ENCODE measurements around the gene EBNA1BP2. TPM values are rescaled to one million over a fixed set of nuclear protein-coding genes. Genes with fewer than 3 reads are reported as not detected.
A peak's percentile ranks its signal among the peaks of the same experiment; 100 is the strongest.

Gene EBNA1BP2
- total and polyA plus RNA-seq, 2 of the 13 experiments (the other 11 are each of a cell fraction or from before 2014, with no cell fraction given): 27.1 to 102 TPM

DNA sequence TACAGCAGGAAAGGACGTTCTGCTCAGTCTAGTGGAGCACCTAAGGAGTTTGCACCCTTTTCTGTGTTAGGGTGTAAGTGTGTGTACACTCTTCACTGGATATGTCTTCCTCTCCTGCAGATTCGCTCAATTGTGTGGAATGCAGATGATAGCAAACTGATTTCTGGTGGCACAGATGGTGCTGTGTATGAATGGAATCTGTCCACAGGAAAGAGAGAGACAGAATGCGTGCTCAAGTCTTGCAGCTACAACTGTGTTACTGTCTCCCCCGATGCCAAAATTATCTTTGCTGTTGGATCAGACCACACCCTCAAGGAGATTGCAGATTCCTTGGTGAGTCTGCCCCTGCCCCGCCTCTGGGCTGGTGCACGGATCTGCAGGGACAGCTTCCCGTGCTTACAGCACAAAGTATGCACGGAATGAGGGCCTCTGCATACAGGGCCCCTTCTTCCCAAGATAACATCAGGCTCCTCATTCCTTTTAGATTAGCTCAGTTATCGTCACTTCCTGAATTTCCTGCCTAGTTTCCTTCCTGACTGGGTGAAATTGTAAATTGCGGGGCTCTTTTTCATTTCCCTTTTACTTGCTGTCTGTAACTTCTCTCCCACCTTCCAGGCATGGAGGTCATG is 34.6 kb upstream of the EBNA1BP2 start (continued):
- no peak for TF ChIP-seq HOXA5 (CRISPR knock-in tag; IDR thresholded peaks at IDR 0.05)
- no peak for TF ChIP-seq ZNF570 (CRISPR knock-in tag; IDR thresholded peaks at IDR 0.05; ENCODE audit: borderline replicate concordance)
- no peak for TF ChIP-seq ZKSCAN5 (CRISPR knock-in tag; IDR thresholded peaks at IDR 0.05)
- TF ChIP-seq ZNF354B (CRISPR knock-in tag; IDR thresholded peaks at IDR 0.05): no peak
- TF ChIP-seq, protein P1, sequence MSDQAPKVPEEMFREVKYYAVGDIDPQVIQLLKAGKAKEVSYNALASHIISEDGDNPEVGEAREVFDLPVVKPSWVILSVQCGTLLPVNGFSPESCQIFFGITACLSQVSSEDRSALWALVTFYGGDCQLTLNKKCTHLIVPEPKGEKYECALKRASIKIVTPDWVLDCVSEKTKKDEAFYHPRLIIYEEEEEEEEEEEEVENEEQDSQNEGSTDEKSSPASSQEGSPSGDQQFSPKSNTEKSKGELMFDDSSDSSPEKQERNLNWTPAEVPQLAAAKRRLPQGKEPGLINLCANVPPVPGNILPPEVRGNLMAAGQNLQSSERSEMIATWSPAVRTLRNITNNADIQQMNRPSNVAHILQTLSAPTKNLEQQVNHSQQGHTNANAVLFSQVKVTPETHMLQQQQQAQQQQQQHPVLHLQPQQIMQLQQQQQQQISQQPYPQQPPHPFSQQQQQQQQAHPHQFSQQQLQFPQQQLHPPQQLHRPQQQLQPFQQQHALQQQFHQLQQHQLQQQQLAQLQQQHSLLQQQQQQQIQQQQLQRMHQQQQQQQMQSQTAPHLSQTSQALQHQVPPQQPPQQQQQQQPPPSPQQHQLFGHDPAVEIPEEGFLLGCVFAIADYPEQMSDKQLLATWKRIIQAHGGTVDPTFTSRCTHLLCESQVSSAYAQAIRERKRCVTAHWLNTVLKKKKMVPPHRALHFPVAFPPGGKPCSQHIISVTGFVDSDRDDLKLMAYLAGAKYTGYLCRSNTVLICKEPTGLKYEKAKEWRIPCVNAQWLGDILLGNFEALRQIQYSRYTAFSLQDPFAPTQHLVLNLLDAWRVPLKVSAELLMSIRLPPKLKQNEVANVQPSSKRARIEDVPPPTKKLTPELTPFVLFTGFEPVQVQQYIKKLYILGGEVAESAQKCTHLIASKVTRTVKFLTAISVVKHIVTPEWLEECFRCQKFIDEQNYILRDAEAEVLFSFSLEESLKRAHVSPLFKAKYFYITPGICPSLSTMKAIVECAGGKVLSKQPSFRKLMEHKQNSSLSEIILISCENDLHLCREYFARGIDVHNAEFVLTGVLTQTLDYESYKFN (CRISPR knock-in tag; conservative IDR thresholded peaks at IDR 0.05): peak; percentile 80
- TF ChIP-seq, protein P2, sequence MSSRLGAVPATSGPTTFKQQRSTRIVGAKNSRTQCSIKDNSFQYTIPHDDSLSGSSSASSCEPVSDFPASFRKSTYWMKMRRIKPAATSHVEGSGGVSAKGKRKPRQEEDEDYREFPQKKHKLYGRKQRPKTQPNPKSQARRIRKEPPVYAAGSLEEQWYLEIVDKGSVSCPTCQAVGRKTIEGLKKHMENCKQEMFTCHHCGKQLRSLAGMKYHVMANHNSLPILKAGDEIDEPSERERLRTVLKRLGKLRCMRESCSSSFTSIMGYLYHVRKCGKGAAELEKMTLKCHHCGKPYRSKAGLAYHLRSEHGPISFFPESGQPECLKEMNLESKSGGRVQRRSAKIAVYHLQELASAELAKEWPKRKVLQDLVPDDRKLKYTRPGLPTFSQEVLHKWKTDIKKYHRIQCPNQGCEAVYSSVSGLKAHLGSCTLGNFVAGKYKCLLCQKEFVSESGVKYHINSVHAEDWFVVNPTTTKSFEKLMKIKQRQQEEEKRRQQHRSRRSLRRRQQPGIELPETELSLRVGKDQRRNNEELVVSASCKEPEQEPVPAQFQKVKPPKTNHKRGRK (CRISPR knock-in tag; IDR thresholded peaks at IDR 0.05): no peak
- TF ChIP-seq ZNF136 (CRISPR knock-in tag; IDR thresholded peaks at IDR 0.05; ENCODE audit: low read depth): no peak
- TF ChIP-seq ZNF607 (CRISPR knock-in tag; IDR thresholded peaks at IDR 0.05; ENCODE audit: borderline replicate concordance): no peak
- TF ChIP-seq ZNF644 (CRISPR knock-in tag; IDR thresholded peaks at IDR 0.05; ENCODE audit: low read depth): no peak; the same call in 1 of the 2 replicates
- no peak for TF ChIP-seq TARDBP (CRISPR knock-in tag; IDR thresholded peaks at IDR 0.05)
- peak; percentile 20; the same call in 1 of the 2 replicates for TF ChIP-seq TAF1 (CRISPR knock-in tag; IDR thresholded peaks at IDR 0.05)
- no peak for TF ChIP-seq ATF1 (CRISPR knock-in tag; IDR thresholded peaks at IDR 0.05)
- TF ChIP-seq, protein P3, sequence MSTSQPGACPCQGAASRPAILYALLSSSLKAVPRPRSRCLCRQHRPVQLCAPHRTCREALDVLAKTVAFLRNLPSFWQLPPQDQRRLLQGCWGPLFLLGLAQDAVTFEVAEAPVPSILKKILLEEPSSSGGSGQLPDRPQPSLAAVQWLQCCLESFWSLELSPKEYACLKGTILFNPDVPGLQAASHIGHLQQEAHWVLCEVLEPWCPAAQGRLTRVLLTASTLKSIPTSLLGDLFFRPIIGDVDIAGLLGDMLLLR (CRISPR knock-in tag; IDR thresholded peaks at IDR 0.05): no peak
- TF ChIP-seq ZMYM4 (CRISPR knock-in tag; IDR thresholded peaks at IDR 0.05): 0 out of 2 replicates have a peak, but pooled peaks have one; percentile 14
- TF ChIP-seq, protein P4, sequence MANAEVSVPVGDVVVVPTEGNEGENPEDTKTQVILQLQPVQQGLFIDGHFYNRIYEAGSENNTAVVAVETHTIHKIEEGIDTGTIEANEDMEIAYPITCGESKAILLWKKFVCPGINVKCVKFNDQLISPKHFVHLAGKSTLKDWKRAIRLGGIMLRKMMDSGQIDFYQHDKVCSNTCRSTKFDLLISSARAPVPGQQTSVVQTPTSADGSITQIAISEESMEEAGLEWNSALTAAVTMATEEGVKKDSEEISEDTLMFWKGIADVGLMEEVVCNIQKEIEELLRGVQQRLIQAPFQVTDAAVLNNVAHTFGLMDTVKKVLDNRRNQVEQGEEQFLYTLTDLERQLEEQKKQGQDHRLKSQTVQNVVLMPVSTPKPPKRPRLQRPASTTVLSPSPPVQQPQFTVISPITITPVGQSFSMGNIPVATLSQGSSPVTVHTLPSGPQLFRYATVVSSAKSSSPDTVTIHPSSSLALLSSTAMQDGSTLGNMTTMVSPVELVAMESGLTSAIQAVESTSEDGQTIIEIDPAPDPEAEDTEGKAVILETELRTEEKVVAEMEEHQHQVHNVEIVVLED (CRISPR knock-in tag; IDR thresholded peaks at IDR 0.05; ENCODE audit: borderline replicate concordance): no peak
- no peak for TF ChIP-seq SNAPC2 (CRISPR knock-in tag; IDR thresholded peaks at IDR 0.05)
- no peak for TF ChIP-seq ZNF10 (CRISPR knock-in tag; IDR thresholded peaks at IDR 0.05; ENCODE audit: borderline replicate concordance, low read depth)
- no peak for TF ChIP-seq HNF4G (IDR thresholded peaks at IDR 0.05; ENCODE audit: borderline replicate concordance, low read depth, low read length)
- no peak for TF ChIP-seq HNF4G (CRISPR knock-in tag; IDR thresholded peaks at IDR 0.05; ENCODE audit: borderline replicate concordance, low read depth)
- TF ChIP-seq CAMTA2 (CRISPR knock-in tag; IDR thresholded peaks at IDR 0.05; ENCODE audit: borderline replicate concordance): no peak
- TF ChIP-seq IRX3 (CRISPR knock-in tag; IDR thresholded peaks at IDR 0.05; ENCODE audit: borderline replicate concordance, low read depth): no peak
- TF ChIP-seq RORA (CRISPR knock-in tag; IDR thresholded peaks at IDR 0.05): no peak
- TF ChIP-seq ZNF431 (CRISPR knock-in tag; IDR thresholded peaks at IDR 0.05; ENCODE audit: borderline replicate concordance, low read depth): no peak
- TF ChIP-seq ZNF775 (CRISPR knock-in tag; IDR thresholded peaks at IDR 0.05; ENCODE audit: borderline replicate concordance): no peak
